ENCODE data around the gene M1AP. TPM values are rescaled to one million over a fixed set of nuclear protein-coding genes. Genes with fewer than 3 reads are reported as not detected.
"Not testable (repeated sequence)": the region's sequence is repeated elsewhere in the genome, so short reads cannot be mapped to it uniquely, and the experiment has no call there.

Gene M1AP
- total RNA-seq, 1 donor from 2014 or later: 4.9 TPM

GRCh38 chr2:74566076-74566753 is 81.9 kb downstream of the M1AP start:
- H3K27ac ChIP-seq: no peak overlapping the region
- H3K4me1 ChIP-seq: no peaks in the 10 kb centered on the region
- intact Hi-C loops (cut with DNase I): no loop called here
- H3K36me3 ChIP-seq: no peaks in the 10 kb centered on the region
- no peak for TF ChIP-seq CTCF (IDR thresholded peaks at IDR 0.05)
- TF ChIP-seq POLR2AphosphoS5 (IDR thresholded peaks at IDR 0.05; ENCODE audit: insufficient read depth in 1 of 2, low read depth in 1 of 2): no peak
- TF ChIP-seq POLR2A (IDR thresholded peaks at IDR 0.05): no peak
- no peaks in the 10 kb centered on the region for H3K9me3 ChIP-seq
- no peak for DNase-seq (ENCODE audit: extremely low spot score in 2 of 2)
- no peak overlapping the region for H3K4me3 ChIP-seq
- no peaks in the 10 kb centered on the region for H3K27me3 ChIP-seq

GRCh38 chr2:74564222-74564621 is 83.9 kb downstream of the M1AP start:
- H3K27ac ChIP-seq: no peak overlapping the region
- H3K4me1 ChIP-seq: no peaks in the 10 kb centered on the region
- H3K4me3 ChIP-seq: no peak overlapping the region
- no peak for TF ChIP-seq POLR2AphosphoS5 (IDR thresholded peaks at IDR 0.05; ENCODE audit: insufficient read depth in 1 of 2, low read depth in 1 of 2)
- no peak for TF ChIP-seq CTCF (IDR thresholded peaks at IDR 0.05)
- TF ChIP-seq POLR2A (IDR thresholded peaks at IDR 0.05): no peak
- no peak for DNase-seq (ENCODE audit: extremely low spot score in 2 of 2)
- intact Hi-C loops (cut with DNase I): no loop called here
- H3K27me3 ChIP-seq: no peaks in the 10 kb centered on the region
- no peaks in the 10 kb centered on the region for H3K36me3 ChIP-seq
- H3K9me3 ChIP-seq: no peaks in the 10 kb centered on the region

- Histone ChIP-seq H3K4me1 (no peaks in the 10 kb centered on the region), H3K4me3 (no peak overlapping the region), H3K27me3 (no peaks in the 10 kb centered on the region), H3K27ac (no peak overlapping the region), H3K9me3 (no peaks in the 10 kb centered on the region), H3K36me3 (no peaks in the 10 kb centered on the region)
- intact Hi-C loops (cut with DNase I): no loop called here
- no peak for DNase-seq (ENCODE audit: extremely low spot score in 2 of 2)
- TF ChIP-seq POLR2AphosphoS5 (IDR thresholded peaks at IDR 0.05; ENCODE audit: insufficient read depth in 1 of 2, low read depth in 1 of 2): no peak
- no peak for TF ChIP-seq CTCF (IDR thresholded peaks at IDR 0.05)
- no peak for TF ChIP-seq POLR2A (IDR thresholded peaks at IDR 0.05)
Observed at GRCh38 chr2:74562126-74562775, 85.9 kb downstream of the M1AP start.

GRCh38 chr2:74561022-74561421 is 87.1 kb downstream of the M1AP start:
- H3K4me1 ChIP-seq; H3K27ac ChIP-seq; intact Hi-C loops (cut with DNase I); DNase-seq (ENCODE audit: extremely low spot score in 2 of 2); H3K27me3 ChIP-seq; H3K36me3 ChIP-seq; H3K9me3 ChIP-seq; H3K4me3 ChIP-seq: not testable (repeated sequence)

- DNase-seq (ENCODE audit: extremely low spot score in 2 of 2): no peak
- TF ChIP-seq POLR2AphosphoS5 (IDR thresholded peaks at IDR 0.05; ENCODE audit: insufficient read depth in 1 of 2, low read depth in 1 of 2) (no peak), CTCF (IDR thresholded peaks at IDR 0.05) (no peak), POLR2A (IDR thresholded peaks at IDR 0.05) (no peak)
- H3K27me3 ChIP-seq: no peaks in the 10 kb centered on the region
- H3K4me3 ChIP-seq: no peak overlapping the region
- no peak overlapping the region for H3K27ac ChIP-seq
- peaks cover 5% of the 10 kb centered on the region for H3K4me1 ChIP-seq
- intact Hi-C loops (cut with DNase I): no loop called here
- H3K36me3 ChIP-seq: no peaks in the 10 kb centered on the region
- no peaks in the 10 kb centered on the region for H3K9me3 ChIP-seq
Observed at GRCh38 chr2:74560591-74560990, 87.5 kb downstream of the M1AP start.
